GM21576 (cell line): ENCODE data around the gene PNPLA5.
"Not testable (repeated sequence)": the region's sequence is repeated elsewhere in the genome, so short reads cannot be mapped to it uniquely, and the experiment has no call there.

Experiments used
- ATAC-seq: cut with Tn5 transposase; IDR thresholded peaks from one replicate; pipeline ENCODE4 v1.9.1; 2021; ENCODE audit warnings: mild to moderate bottlenecking, moderate library complexity; ENCODE audit not compliant: unreplicated experiment

Gene PNPLA5, protein sequence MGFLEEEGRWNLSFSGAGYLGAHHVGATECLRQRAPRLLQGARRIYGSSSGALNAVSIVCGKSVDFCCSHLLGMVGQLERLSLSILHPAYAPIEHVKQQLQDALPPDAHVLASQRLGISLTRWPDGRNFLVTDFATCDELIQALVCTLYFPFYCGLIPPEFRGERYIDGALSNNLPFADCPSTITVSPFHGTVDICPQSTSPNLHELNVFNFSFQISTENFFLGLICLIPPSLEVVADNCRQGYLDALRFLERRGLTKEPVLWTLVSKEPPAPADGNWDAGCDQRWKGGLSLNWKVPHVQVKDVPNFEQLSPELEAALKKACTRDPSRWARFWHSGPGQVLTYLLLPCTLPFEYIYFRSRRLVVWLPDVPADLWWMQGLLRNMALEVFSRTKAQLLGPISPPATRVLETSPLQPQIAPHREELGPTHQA

DNA sequence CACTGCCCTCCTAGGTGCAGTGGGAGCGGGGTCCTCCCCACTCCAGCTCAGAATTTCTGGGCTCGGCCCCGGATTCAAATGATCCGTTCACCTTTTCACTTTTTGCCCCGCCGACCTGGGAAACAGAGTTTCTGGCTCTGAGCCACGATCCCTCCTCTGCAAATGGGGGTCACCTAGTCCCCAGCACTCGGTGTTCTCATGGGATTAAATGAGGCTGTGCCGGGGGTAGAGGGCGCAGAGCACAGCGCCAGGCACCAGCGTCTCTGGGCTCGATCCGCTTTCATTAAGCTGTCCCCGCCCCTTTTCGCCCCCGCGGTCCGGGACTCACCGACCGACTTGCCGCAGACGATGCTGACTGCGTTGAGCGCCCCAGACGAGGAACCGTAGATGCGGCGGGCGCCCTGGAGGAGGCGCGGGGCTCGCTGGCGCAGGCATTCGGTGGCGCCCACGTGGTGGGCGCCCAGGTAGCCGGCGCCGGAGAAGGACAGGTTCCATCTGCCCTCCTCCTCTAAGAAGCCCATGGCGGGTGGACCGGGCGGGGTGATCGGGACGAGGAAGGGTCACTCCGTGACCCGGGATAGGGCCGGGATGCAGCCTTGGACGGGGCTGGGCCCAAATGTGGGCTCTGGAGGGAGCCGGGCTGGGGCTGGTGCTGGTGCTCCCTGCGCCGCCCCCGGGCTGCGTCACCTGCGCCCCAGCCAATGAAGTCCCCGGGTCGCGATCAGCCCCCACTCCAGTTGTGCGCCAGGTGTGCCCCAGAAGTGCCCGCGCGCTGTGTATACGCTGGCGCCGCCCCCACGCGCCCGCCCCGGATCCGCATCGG is at the start of gene PNPLA5:
PNPLA5 (minus strand) TSS at position 654 of the 823 bp plus-strand sequence; CDS start at position 521, 133 bp downstream.
- ATAC-seq: no peak

DNA sequence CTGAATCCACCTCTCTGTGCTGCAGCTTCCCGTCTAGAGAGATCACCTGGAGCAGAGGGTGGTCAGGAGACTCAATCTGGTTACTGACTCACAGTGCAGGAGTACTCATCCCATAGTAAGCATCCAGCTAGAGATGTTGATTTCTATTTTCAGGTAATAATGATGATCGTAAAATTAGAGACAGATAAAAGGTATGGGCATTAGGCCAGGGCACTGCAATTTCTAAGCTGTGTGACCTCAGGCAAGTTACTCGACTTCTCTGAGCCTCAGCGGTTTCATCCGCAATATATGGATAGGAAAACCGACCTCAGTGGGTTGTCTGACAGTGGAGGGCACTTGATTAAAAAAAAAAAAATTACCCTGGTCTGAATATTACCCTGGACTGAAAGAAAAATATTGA is 49.6 kb upstream of the PNPLA5 start:
- no peak for ATAC-seq

DNA sequence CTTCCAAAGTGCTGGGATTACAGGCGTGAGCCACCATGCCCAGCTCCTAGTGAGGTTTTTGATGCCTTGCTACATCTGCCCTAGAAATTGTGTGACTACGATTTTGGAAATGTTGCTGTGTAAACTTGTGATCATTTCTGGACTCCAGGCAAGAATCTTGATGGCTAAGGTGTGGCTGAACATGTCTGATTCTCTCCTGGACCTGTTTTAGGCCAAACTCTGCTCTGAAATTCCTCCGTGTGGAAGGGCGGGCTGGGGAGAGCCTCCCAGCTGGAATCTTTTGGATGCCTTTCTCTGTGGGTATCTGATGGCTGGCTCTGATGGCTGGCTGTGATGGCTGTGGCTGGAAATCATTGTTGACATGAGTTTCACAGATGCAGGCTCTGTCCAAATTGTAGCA is 40.0 kb upstream of the PNPLA5 start:
- ATAC-seq: no peak

DNA sequence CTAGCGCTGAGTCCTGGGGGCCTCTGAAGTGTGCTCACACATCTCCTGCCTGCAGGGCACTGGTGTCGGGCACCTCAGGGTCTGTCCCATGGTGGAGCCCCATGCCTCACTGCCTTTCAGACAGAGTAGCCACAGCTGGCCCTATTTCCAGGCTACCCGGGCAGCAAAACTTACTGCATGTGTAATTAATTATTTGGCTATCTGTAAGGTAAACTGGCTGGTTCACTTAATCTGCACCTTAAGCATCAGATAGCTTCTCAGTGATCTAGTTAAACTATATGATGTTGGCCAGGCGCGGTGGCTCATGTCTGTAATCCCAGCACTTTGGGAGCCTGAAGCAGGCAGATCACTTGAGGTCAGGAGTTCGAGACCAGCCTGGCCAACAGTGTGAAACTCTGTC is 37.1 kb upstream of the PNPLA5 start:
- ATAC-seq: no peak

DNA sequence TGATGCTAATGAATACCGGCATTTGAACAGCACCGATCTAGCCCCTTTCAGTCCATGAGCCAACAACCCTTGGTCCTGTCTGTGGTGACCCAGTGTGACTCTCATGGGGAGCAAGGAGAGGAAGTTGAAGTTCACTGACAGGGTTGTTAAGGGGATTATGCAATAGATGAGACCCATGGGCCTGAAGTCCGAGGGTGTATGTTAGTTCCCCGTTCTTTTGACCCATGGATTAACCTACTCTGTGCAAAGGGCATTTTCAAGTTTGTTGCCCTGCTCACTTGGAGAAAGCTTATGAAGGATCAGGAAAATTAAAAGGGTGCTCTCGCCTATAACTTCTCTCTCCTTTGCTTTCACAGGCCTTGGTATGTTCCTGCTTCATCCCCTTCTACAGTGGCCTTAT is 36.7 kb upstream of the PNPLA5 start:
- no peak for ATAC-seq

DNA sequence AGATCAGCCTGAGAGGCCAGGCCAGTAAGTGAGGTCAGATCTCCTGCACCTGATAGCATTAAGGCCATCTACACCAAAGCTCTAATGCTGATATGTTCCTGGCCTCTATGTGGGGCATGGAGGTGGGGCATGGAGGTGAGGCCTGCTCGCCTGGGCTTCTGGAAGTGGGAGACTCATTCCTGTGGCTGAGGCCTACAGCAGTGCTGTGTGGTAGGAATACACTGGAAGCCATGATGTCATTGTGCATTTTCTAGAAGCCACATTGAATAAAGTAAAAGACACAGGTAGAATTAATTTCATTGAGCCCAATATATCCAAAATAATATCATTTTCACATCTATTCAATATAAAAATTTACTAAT is 34.5 kb upstream of the PNPLA5 start:
- no peak for ATAC-seq

DNA sequence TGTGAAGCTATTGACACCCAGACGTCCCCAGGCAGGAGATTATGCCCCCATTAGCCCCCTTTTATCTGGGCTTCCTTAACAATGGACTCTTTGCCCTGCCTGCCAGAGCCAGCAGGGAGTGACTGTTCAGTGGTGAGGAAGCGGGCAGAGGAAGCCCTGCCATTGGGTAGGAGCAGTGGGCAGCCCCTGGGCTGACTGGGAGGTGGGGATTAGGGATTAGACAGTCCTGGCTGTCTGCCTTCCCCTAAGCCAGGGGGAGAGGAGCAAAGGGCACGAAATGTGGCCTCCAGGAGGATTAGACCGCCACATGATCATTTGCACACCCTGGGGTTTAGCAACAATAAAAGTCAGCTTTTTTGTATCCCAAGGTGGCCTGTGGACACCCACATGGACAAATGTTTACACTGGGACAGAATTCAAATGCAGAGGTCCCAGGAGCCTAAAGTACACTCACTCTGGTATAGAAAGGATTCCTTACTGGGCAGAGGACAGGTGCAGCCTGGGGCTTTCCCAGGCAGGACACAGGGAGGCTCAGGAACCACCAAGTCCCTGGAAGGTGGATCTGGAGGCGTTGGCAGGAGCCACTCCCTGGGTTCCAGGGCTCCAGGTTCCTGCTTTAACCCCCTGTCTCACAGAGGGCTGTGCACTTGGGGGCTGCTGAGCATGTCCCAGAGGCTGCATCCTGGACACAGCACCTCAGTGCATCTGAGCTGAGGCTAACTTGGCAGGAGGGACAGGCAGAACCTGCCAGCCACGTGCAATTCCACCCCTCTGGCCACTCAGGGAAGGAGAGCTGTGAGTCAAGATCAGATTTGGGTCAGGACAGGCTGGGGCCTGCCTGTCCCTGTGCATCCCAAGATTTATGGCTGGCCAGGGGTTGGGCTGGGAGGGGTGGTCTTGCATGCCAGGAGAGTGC is 33.9 kb upstream of the PNPLA5 start:
- no peak for ATAC-seq

DNA sequence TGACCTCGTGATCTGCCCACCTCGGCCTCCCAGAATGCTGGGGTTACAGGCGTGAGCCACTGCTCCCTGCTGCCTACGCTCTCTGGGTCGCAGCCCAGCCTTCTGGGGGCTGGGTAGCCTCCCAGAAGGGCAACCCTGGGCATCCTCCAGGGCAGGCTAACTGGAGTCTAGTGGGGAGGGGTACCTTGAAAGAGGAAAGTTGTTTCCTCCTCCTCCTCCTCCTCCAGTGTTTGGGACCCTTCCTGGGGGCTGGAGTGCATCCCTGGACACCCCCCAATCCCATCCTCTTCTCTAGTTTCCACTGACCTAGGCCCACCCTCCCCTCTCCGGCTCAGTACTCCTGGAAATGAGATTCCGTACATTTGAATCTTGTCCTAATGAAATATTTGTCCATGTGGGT is 33.1 kb upstream of the PNPLA5 start:
- ATAC-seq: no peak

DNA sequence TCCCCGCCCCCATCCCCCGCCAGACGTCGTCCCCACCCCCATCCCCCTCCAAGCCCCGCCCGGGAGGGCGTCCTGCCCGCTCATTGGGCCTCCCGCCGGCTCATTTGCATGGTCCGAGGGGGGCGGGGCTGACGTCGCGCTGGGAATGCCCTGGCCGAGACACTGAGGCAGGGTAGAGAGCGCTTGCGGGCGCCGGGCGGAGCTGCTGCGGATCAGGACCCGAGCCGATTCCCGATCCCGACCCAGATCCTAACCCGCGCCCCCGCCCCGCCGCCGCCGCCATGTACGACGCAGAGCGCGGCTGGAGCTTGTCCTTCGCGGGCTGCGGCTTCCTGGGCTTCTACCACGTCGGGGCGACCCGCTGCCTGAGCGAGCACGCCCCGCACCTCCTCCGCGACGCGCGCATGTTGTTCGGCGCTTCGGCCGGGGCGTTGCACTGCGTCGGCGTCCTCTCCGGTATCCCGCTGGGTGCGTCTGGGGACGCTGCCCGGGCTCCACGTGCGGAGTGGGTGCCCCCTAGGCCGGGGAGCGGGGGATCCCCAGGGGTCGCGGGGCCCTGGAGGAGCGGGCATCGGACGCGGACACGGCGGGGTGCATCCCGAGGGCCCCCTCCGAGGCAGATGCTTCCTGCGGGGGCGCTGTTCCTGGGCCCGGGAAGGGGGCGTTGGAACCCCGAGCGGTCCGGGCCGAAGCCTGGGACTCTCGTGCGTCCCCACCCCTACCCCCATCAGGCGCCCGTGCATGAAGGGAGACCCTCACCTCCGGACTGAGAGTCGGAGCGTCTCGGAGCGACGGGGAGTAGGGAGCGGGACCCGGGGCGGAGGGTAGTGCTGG is 32.0 kb upstream of the PNPLA5 start, which contains the start of gene PNPLA3:
PNPLA3 (plus strand) TSS at position 175 of the 834 bp plus-strand sequence; CDS start at position 282, 107 bp downstream.
- ATAC-seq: no peak

DNA sequence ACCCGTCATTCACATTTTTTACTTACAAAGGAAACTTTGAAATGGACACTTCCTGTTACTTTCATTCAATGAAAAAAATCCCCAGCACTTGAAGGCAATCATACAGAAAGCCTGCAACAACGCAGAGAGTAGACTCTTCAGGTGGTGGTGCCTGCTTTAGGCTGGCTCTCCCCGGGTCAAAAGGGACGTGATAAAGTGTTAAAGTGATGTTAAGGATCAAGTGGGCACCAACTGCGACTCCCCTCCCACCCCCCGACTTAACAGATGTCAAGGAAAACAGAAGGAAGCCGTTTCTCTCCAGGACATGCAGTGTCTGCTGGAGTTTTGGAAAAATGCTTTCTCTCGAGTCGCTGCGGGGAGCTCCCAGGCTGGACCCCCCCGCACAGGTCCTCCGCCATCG is 31.4 kb upstream of the PNPLA5 start:
- ATAC-seq: no peak

DNA sequence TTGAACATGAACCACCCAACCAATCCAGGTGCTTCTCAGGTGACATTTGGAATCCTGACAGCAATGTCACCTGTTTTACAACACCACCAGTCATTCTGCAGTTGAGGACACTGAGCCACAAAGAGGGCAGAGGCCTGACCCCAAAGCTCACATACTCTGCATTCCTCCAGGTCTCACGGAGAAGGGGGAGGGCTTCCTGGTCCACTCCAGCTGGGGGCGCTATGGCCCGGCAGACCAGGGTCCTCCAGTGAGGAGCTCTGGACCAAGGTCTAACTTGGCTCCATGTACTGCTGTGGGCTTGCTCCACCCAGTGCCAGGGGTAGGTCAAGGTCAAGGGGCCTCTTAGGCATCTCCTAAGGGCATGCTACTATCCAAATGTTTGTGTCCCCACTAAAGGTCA is 30.3 kb upstream of the PNPLA5 start:
- no peak for ATAC-seq

DNA sequence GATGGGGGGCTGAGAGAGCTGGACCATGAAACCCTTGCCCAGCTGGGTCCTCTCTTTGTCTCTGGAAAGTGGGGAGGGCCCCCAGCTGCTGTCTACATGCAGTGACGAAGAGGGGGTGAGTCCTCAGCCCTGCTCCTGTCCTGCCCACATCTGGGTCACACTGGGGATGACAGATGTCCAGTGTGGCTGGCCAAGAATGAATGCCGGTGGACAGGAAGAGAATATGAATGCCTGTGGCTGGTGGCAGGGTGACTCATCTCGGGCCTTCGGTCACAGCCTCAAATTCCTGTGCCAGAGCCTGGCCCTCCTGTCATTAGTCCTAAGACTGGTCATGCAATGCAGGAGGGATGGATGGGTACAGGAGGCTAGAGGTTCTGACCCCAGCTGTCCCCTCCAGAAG is 29.6 kb upstream of the PNPLA5 start:
- ATAC-seq: no peak

DNA sequence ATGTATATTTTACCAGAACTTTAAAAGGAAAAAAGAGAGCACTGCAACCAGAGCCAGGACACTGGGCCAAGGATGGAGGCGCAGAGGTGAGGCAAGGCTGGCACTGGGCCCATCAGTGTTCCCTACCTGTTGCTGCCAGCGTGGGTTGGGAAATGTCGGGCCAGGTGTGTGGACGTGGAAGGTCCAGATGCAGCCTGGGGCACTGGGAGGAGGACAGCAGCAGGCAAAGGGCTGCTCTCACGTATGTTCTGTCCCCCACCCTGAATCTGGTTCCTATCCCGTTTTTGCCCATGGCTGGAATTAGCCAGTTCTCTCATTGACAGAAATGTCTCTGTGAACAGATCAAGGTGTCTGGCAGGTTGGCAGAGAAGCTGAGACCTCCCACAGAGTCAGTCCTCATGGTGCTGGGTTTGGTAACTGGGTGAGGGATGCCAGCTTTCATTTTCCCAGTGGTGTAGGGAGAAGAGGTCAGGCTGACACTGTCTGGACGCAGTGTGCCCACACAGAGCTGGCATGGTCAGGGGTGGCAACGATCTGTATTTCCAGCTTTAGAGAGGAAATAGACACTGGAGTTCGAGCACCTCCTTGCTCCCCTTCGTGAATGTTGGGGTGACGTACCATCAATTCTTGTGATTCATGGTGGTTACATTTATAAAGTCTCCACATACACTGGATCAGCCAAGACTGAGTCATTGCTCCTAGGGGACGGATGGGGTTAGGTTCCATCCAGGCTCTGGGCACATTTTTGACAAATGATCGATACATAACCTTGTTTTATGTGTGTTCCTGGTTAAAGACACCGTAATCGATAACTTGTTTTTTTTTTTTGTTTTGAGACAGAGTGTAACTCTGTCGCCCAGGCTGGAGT is 27.5 kb upstream of the PNPLA5 start:
- no peak for ATAC-seq

DNA sequence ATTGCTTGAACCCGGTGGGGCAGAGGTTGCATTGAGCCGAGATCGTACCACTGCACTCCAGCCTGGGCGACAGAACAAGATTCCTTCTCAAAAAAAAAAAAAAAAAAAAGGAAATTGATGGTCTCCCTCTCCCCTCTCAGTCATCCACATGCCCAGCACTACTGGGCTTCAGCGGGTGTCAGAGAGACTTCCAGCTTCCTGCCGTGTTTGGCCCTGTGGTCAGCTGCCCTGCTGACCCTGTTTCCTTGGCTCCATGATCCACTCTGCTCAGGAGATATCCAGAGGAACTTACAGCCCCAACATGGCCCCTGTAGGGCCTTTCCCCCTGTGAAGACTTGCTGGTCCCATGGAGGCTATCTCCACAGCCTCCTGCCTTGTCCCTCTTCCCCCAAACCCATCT is 25.7 kb upstream of the PNPLA5 start:
- no peak for ATAC-seq

DNA sequence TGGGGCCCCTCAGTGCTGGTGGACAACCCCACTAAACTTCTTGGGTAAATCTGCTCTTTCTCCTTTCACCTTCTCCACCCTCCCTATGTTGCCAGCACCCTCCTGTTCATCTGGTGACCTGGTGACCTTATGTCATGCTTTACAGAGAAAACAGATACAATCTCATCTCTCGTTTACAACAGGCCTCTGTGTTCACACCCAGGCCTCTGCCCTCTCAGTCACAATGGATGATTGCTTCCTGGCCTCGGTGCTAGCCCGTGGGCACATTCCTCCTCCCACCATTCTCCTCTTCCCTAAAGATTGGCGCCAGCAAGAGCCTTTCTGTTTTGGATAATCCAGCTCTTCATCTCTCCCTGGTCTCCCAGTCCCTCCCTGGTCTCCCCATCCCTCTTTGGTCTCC is 19.5 kb upstream of the PNPLA5 start:
- ATAC-seq: no peak

DNA sequence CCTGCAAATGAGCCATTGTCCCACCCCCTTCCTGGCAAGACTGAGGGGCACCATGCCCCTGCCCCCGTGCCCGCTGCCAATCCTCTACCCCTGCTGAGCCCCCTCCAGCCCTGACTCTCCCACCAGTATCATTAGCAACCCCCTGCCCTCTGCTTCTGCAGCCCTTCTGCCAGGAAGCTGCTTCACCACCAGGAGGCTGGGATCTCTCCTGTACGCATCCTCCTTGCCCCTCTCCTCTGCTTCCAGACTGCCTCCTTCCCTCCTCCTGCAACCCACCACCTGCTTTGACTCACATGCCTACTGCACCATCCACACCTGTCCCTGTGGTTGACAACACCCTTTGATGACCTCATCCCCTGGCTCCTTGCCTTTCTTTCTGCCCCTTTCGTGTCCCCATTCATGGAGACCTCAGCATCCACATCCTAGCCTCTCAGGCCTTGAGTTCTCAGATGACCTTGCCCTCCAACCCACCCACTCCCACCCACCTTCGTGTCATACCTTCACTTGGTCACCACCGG is 18.4 kb upstream of the PNPLA5 start:
- no peak for ATAC-seq

DNA sequence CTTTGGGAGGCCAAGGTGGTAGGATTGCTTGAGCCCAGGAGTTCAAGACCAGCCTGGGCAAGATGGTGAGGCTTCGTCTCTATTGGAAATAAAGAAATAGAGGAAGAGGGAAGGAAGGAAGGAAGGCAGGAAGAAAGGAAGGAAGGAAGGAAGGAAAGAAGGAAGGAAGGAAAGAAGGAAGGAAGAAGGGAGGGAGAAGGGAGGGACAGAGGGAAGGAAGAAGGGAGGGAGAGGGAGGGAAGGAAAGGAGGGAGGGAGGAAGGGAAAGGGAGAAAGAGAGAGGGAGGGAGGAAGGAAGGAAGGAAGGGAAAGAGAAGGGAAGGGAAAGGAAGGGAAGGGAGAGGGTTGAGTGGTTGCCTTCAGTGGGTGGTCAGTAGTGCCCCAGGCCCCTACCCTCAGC is 17.9 kb upstream of the PNPLA5 start:
- no peak for ATAC-seq

DNA sequence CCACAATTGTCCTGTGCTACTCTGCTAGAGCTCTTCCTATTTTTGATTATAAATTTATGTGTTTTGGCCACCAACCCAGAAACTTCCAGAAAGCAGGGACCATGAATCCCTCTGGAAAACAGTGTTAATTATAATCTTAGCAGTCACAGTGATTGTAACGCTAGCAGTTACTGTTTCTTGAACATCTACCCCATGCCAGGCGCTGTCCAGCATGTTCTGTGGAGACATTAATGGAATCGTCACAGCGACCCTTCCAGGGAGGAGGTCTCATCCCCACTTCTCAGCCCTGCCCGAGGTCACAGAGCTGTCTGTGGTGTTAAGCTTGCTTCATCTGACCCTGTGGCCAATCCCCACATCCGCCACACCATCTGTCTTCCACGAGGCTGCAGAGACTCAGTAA is 13.9 kb upstream of the PNPLA5 start:
- no peak for ATAC-seq

DNA sequence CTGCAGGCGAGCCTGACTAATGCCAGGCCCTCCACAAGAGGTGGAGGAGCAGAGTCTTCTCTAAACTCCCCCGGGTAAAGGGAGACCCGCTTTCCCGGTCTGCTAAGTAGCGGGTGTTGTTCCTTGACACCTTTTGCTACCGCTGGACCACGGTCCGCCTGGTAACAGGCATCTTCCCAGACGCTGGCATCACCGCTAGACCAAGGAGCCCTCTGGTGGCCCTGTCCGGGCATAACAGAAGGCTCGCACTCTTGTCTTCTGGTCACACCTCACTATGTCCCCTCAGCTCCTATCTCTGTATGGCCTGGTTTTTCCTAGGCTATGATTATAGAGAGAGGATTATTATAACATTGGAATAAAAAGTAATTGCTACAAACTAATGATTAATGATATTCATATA is 12.6 kb upstream of the PNPLA5 start:
- ATAC-seq: not testable (repeated sequence)
